H1 (cell line): ENCODE data around the gene PLXDC2. TPM values are rescaled to one million over a fixed set of nuclear protein-coding genes. Genes with fewer than 3 reads are reported as not detected.

ENCODE experiments used
- CTCF ChIA-PET: fragments of 300-600 bp; sonication (Branson Sonifier 250); formaldehyde crosslinking; loops from one replicate; lab custom pipeline; 2021; ENCODE audit not compliant: partially characterized antibody; lab: Charles Lee
- POLR2A ChIA-PET: fragments of 300-600 bp; sonication (Branson Sonifier 250); formaldehyde crosslinking; loops from one replicate; lab custom pipeline; 2021; ENCODE audit warnings: inconsistent platforms; ENCODE audit not compliant: partially characterized antibody; lab: Charles Lee
- DNase-seq, 2 experiments: peaks; one replicate each; pipeline versions ENCODE4 v3.0.0 to v3.0.0-alpha.2; 2010 to 2022; ENCODE audit warnings: low spot score in 2 of 2, low read depth in 1 of 2, mixed read lengths in 1 of 2
- FAIRE-seq: peaks from 2 replicates; lab custom pipeline; 2011; peaks lifted over from hg19 to GRCh38; lab: Jason Lieb, UNC
- H2AFZ ChIP-seq: 2 replicates; pipeline ENCODE4 v1.8.1; 2012; ENCODE audit warnings: low read length, inconsistent platforms
- H2AK5ac ChIP-seq: 2 replicates; pipeline ENCODE4 v1.6.1; 2013; ENCODE audit warnings: low read depth, low read length
- H2BK120ac ChIP-seq: replicated peaks from 2 replicates; pipeline ENCODE3; 2013; ENCODE audit warnings: low read depth, low read length, inconsistent platforms
- H2BK12ac ChIP-seq: 2 replicates; pipeline ENCODE4 v1.6.1; 2013; ENCODE audit warnings: low read depth, low read length
- H2BK15ac ChIP-seq: 2 replicates; pipeline ENCODE4 v1.6.1; 2013; ENCODE audit warnings: low read length
- H2BK20ac ChIP-seq: 2 replicates; pipeline ENCODE4 v1.6.1; 2013; ENCODE audit warnings: low read length
- H2BK5ac ChIP-seq: 2 replicates; pipeline ENCODE4 v1.6.1; 2013; ENCODE audit warnings: low read depth, low read length
- H3K14ac ChIP-seq: 2 replicates; pipeline ENCODE4 v1.6.1; 2013; ENCODE audit warnings: inconsistent platforms; ENCODE audit not compliant: insufficient read length
- H3K18ac ChIP-seq: 2 replicates; pipeline ENCODE4 v1.6.1; 2013; ENCODE audit warnings: low read length; ENCODE audit errors: extremely low read depth
- H3K23ac ChIP-seq: 2 replicates; pipeline ENCODE4 v1.6.1; 2013; ENCODE audit warnings: inconsistent platforms; ENCODE audit not compliant: insufficient read length
- H3K23me2 ChIP-seq: 2 replicates; pipeline ENCODE4 v1.6.1; 2013; ENCODE audit warnings: low read depth, low read length
- H3K27ac ChIP-seq: 2 replicates; pipeline ENCODE4 v1.6.1; 2011; ENCODE audit warnings: low read depth, low read length, inconsistent platforms
- H3K27me3 ChIP-seq, 4 experiments: replicated peaks in 1 of 4; 1 replicate in 1 of 4; 2 replicates in 3 of 4; pipeline versions ENCODE4 v1.6.1 to v1.8.1; 2011 to 2013; ENCODE audit warnings: low read length in 3 of 4, mild to moderate bottlenecking in 3 of 4, inconsistent platforms in 2 of 4, mixed read lengths in 2 of 4, moderate library complexity in 1 of 4; ENCODE audit not compliant: control insufficient read depth in 3 of 4, insufficient read depth in 3 of 4; ENCODE audit errors: extremely low read depth in 1 of 4
- H3K36me3 ChIP-seq, 4 experiments: 2 replicates each; pipeline versions ENCODE4 v1.6.1 to v1.8.1; 2011 to 2013; ENCODE audit warnings: mild to moderate bottlenecking in 4 of 4, low read length in 3 of 4, moderate library complexity in 2 of 4, control low read depth in 1 of 4, inconsistent platforms in 1 of 4; ENCODE audit not compliant: insufficient read depth in 4 of 4, control insufficient read depth in 2 of 4
- H3K4ac ChIP-seq: replicated peaks from 2 replicates; pipeline ENCODE3; 2013; ENCODE audit warnings: low read length, low read depth, mixed read lengths, inconsistent platforms; ENCODE audit not compliant: insufficient read length
- H3K4me1 ChIP-seq, 4 experiments: replicated peaks in 1 of 4; 1 replicate in 1 of 4; 2 replicates in 3 of 4; pipeline versions ENCODE4 v1.6.1 to v1.8.1; 2011 to 2013; ENCODE audit warnings: low read length in 3 of 4, inconsistent platforms in 2 of 4, mixed read lengths in 1 of 4; ENCODE audit not compliant: insufficient read depth in 4 of 4, control insufficient read depth in 3 of 4
- H3K4me2 ChIP-seq, 2 experiments: 2 replicates each; pipeline versions ENCODE4 v1.6.1 to v1.8.1; 2011 to 2013; ENCODE audit warnings: low read depth in 2 of 2, low read length in 2 of 2, control low read depth in 1 of 2, inconsistent platforms in 1 of 2, mild to moderate bottlenecking in 1 of 2; ENCODE audit not compliant: insufficient read depth in 1 of 2
- H3K4me3 ChIP-seq, 4 experiments: fragments of 200-600, 300-600 bp in 1 of 4; sonication (generic), shearing (Covaris generic), sonication (Bioruptor Twin) in 1 of 4; 2 replicates each; pipeline versions ENCODE4 v1.5.1 to v1.8.1; 2011 to 2016; ENCODE audit warnings: low read length in 4 of 4, low read depth in 3 of 4, control low read depth in 2 of 4, inconsistent platforms in 2 of 4, mild to moderate bottlenecking in 2 of 4, mixed read lengths in 1 of 4, moderate library complexity in 1 of 4; ENCODE audit not compliant: insufficient read depth in 2 of 4; ENCODE audit errors: extremely low read depth in 1 of 4
- H3K56ac ChIP-seq: replicated peaks from 2 replicates; pipeline ENCODE3; 2013; ENCODE audit warnings: low read depth, mild to moderate bottlenecking, mixed read lengths, low read length, inconsistent platforms; ENCODE audit not compliant: insufficient read length
- H3K79me1 ChIP-seq: 2 replicates; pipeline ENCODE4 v1.6.1; 2013; ENCODE audit warnings: low read depth, low read length, control low read depth
- H3K79me2 ChIP-seq, 2 experiments: 2 replicates each; pipeline versions ENCODE4 v1.6.1 to v1.8.1; 2012 to 2013; ENCODE audit warnings: low read length in 2 of 2, mild to moderate bottlenecking in 2 of 2, inconsistent platforms in 1 of 2; ENCODE audit not compliant: insufficient read depth in 2 of 2, control insufficient read depth in 1 of 2
- H3K9ac ChIP-seq, 4 experiments: replicated peaks in 1 of 4; 1 replicate in 1 of 4; 2 replicates in 3 of 4; pipeline versions ENCODE4 v1.6.1 to v1.8.1; 2011 to 2013; ENCODE audit warnings: low read depth in 3 of 4, low read length in 3 of 4, control low read depth in 2 of 4, mild to moderate bottlenecking in 2 of 4, moderate library complexity in 2 of 4, inconsistent platforms in 1 of 4; ENCODE audit errors: extremely low read depth in 1 of 4
- H3K9me3 ChIP-seq, 2 experiments: 2 replicates each; pipeline versions ENCODE4 v1.6.1 to v1.8.1; 2012 to 2013; ENCODE audit warnings: mild to moderate bottlenecking in 2 of 2, moderate library complexity in 2 of 2, control low read depth in 1 of 2, inconsistent platforms in 1 of 2, low read depth in 1 of 2, low read length in 1 of 2, mixed read lengths in 1 of 2; ENCODE audit not compliant: insufficient read depth in 2 of 2
- H4K20me1 ChIP-seq, 2 experiments: replicated peaks in 1 of 2; 2 replicates each; pipeline versions ENCODE3 to v1.8.1; 2011 to 2013; ENCODE audit warnings: inconsistent platforms in 2 of 2, low read length in 2 of 2, mild to moderate bottlenecking in 1 of 2; ENCODE audit not compliant: insufficient read depth in 2 of 2, control insufficient read depth in 1 of 2
- H4K5ac ChIP-seq: 2 replicates; pipeline ENCODE4 v1.6.1; 2013; ENCODE audit warnings: low read length, low read depth, mixed read lengths, inconsistent platforms; ENCODE audit not compliant: insufficient read length
- H4K8ac ChIP-seq: 2 replicates; pipeline ENCODE4 v1.8.0; 2013; ENCODE audit warnings: mild to moderate bottlenecking, moderate library complexity, low read length, inconsistent platforms; ENCODE audit not compliant: insufficient read depth; ENCODE audit errors: extremely low read depth
- H4K91ac ChIP-seq: replicated peaks from 2 replicates; pipeline ENCODE3; 2013; ENCODE audit warnings: low read length, mixed read lengths, inconsistent platforms; ENCODE audit not compliant: insufficient read length
- EP300 ChIP-seq, 2 experiments: IDR thresholded peaks; 1 replicate in 1 of 2; 2 replicates in 1 of 2; pipeline ENCODE4 v1.6.1; 2011 to 2012; ENCODE audit warnings: low read depth in 2 of 2, low read length in 2 of 2, mild to moderate bottlenecking in 2 of 2, borderline replicate concordance in 1 of 2, inconsistent platforms in 1 of 2, moderate library complexity in 1 of 2
- RBBP5 ChIP-seq: IDR thresholded peaks from 2 replicates; pipeline ENCODE4 v1.7.1; 2012; ENCODE audit warnings: low read depth, mild to moderate bottlenecking, inconsistent platforms, low read length, moderate library complexity, borderline replicate concordance
- RFX5 ChIP-seq: IDR thresholded peaks from 2 replicates; pipeline ENCODE4 v1.6.1; 2011; ENCODE audit warnings: low read depth, low read length, improper control_type of control experiment, borderline replicate concordance
- WGBS, 2 experiments: shearing (Covaris generic) in 1 of 2; methylation state at CpG; one replicate each; pipeline versions ENCODE4 v1.1.6 to v1.1.7; 2013 to 2015; ENCODE audit warnings: low lambda C conversion rate in 2 of 2, mixed read lengths in 2 of 2, inconsistent platforms in 1 of 2, low coverage in 1 of 2, missing lambda C conversion rate in 1 of 2; ENCODE audit not compliant: insufficient replicate concordance in 2 of 2, insufficient coverage in 1 of 2, insufficient read length in 1 of 2; ENCODE audit errors: extremely low coverage in 1 of 2, missing lambda C conversion rate in 1 of 2; 5-methylcytosine and 5-hydroxymethylcytosine counted together
- polyA plus RNA-seq, 7 experiments: library from polyadenylated mRNA; depleted of rRNA in 3 of 7; stranded (reverse) in 5 of 7; unstranded in 2 of 7; fragments of >200 nt in 5 of 7; fragments of 200-250 nt in 2 of 7; gene quantifications; 1 replicate in 5 of 7; 2 replicates in 1 of 7; 4 replicates in 1 of 7; pipeline versions ENCODE4 v1.2.1 to v1.2.3, GENCODE V29; 2011 to 2013; ENCODE audit warnings: missing spikeins in 2 of 7, mixed read lengths in 2 of 7
- total RNA-seq: library from RNA; stranded (reverse); fragmentation: NEBNext Ultra II Directional; extraction: Animal tissue kit (Norgen Biotek cat#: 25700); gene quantifications from 2 replicates; pipeline ENCODE4 v1.2.1, GENCODE V29; 2021

The PLXDC2 gene
- total and polyA plus RNA-seq, 2 of the 8 experiments (the other 6 are each of a cell fraction or from before 2014, with no cell fraction given): 23.0 to 40.5 TPM

- Histone ChIP-seq H3K23me2 (no peaks in the 10 kb centered on the region), H2BK120ac (no peak overlapping the region), H3K9ac (no peak overlapping the region), H3K4me1 (no peaks in the 10 kb centered on the region), H3K14ac (no peak overlapping the region), H3K9me3 (no peaks in the 10 kb centered on the region; a peak in 2 of 4 replicates), H2BK20ac (no peak overlapping the region), H4K91ac (no peak overlapping the region), H3K79me1 (peaks cover 2% of the 10 kb centered on the region), H3K23ac (no peak overlapping the region), H3K18ac (no peak overlapping the region), H3K4ac (no peak overlapping the region), H3K4me2 (no peak overlapping the region), H3K27ac (no peak overlapping the region), H2AK5ac (no peak overlapping the region), H3K56ac (no peak overlapping the region), H3K27me3 (no peaks in the 10 kb centered on the region), H4K20me1 (no peaks in the 10 kb centered on the region), H3K4me3 (no peak overlapping the region), H4K8ac (no peak overlapping the region), H3K36me3 (peaks cover 0 to 13% (median 3%) of the 10 kb centered on the region in 4 experiments; a peak in 3 of 8 replicates), H3K79me2 (peaks cover 3 to 57% of the 10 kb centered on the region in 2 experiments; a peak in 3 of 4 replicates), H2BK5ac (no peak overlapping the region), H2BK12ac (no peak overlapping the region), H4K5ac (no peak overlapping the region), H2BK15ac (no peak overlapping the region), H2AFZ (no peak overlapping the region)
- ChIA-PET POLR2A (no interaction called here), CTCF (no interaction called here)
- FAIRE-seq: no peak
- no peak for DNase-seq
- TF ChIP-seq RFX5 (no peak), EP300 (IDR thresholded peaks at IDR 0.05; ENCODE audit: borderline replicate concordance in 1 of 2, low read depth in 2 of 2, low read length in 2 of 2) (no peak), RBBP5 (no peak)
- 88% methylated on average over 1 of the region's 1 CpG; no CpG with 5 or more reads in 1 of the 2 experiments for WGBS, 2 experiments
These were observed 53.1 kb downstream of the PLXDC2 start for GRCh38 chr10:19869370-19869769.
